CD14-positive monocyte (primary cell): Measurements from ENCODE around the gene CCDC12. TPM values are rescaled to one million over a fixed set of nuclear protein-coding genes. Genes with fewer than 3 reads are reported as not detected.
A peak's percentile ranks its signal among the peaks of the same experiment; 100 is the strongest.

Source experiments
- DNase-seq, 3 donors: peaks; one replicate each; pipeline ENCODE4 v3.0.0-alpha.2; 2011 to 2022
- H2AFZ ChIP-seq: 2 replicates; pipeline ENCODE4 v1.6.0; 2012; ENCODE audit warnings: mild to moderate bottlenecking, low read depth, low read length, inconsistent platforms; ENCODE audit not compliant: insufficient read depth, poor library complexity, severe bottlenecking
- H3K27ac ChIP-seq, 2 donors: 1 replicate in 1 of 2; 2 replicates in 1 of 2; pipeline ENCODE4 v1.5.1; 2012 to 2013; ENCODE audit warnings: low read length in 2 of 2, control low read depth in 1 of 2, inconsistent platforms in 1 of 2, low read depth in 1 of 2, mild to moderate bottlenecking in 1 of 2
- H3K27me3 ChIP-seq, 2 donors: one replicate each; pipeline versions ENCODE4 v1.6.0 to v1.6.1; 2011 to 2013; ENCODE audit warnings: low read length in 2 of 2; ENCODE audit not compliant: control insufficient read depth in 2 of 2, insufficient read depth in 2 of 2
- H3K36me3 ChIP-seq, 2 donors: replicated peaks in 1 of 2; 1 replicate in 1 of 2; 2 replicates in 1 of 2; pipeline versions ENCODE4 v1.5.1 to v1.6.1; 2012 to 2013; ENCODE audit warnings: low read length in 2 of 2, control low read depth in 1 of 2, inconsistent platforms in 1 of 2, mild to moderate bottlenecking in 1 of 2; ENCODE audit not compliant: insufficient read depth in 2 of 2, control insufficient read depth in 1 of 2
- H3K4me1 ChIP-seq, 2 donors: 1 replicate in 1 of 2; 2 replicates in 1 of 2; pipeline versions ENCODE4 v1.5.1 to v1.6.1; 2012 to 2013; ENCODE audit warnings: low read length in 2 of 2, control low read depth in 1 of 2, inconsistent platforms in 1 of 2, mild to moderate bottlenecking in 1 of 2, moderate library complexity in 1 of 2; ENCODE audit not compliant: insufficient read depth in 2 of 2, control insufficient read depth in 1 of 2
- H3K4me2 ChIP-seq: replicated peaks from 2 replicates; pipeline ENCODE3; 2012; ENCODE audit warnings: low read length, moderate library complexity, mild to moderate bottlenecking; ENCODE audit not compliant: poor library complexity, severe bottlenecking; ENCODE audit errors: extremely low read depth
- H3K4me3 ChIP-seq, 3 experiments: fragments of 200-600 bp in 1 of 3; sonication (generic) in 1 of 3; replicated peaks in 1 of 3; 1 replicate in 2 of 3; 2 replicates in 1 of 3; pipeline ENCODE4 v1.5.1; 2011 to 2013; ENCODE audit warnings: low read length in 3 of 3, mild to moderate bottlenecking in 3 of 3, control low read depth in 2 of 3, low read depth in 2 of 3, inconsistent platforms in 1 of 3, moderate library complexity in 1 of 3
- H3K79me2 ChIP-seq: 2 replicates; pipeline ENCODE4 v1.6.0; 2012; ENCODE audit warnings: mild to moderate bottlenecking, control low read depth, inconsistent platforms, low read length, moderate library complexity; ENCODE audit not compliant: insufficient read depth
- H3K9ac ChIP-seq: 2 replicates; pipeline ENCODE4 v1.6.0; 2017; ENCODE audit warnings: low read length, mild to moderate bottlenecking; ENCODE audit not compliant: insufficient read depth, poor library complexity, severe bottlenecking
- H3K9me3 ChIP-seq, 2 donors: replicated peaks in 1 of 2; 1 replicate in 1 of 2; 2 replicates in 1 of 2; pipeline versions ENCODE4 v1.5.1 to v1.6.1; 2012 to 2013; ENCODE audit warnings: low read length in 2 of 2, control low read depth in 1 of 2; ENCODE audit not compliant: control insufficient read depth in 1 of 2, insufficient read depth in 1 of 2
- H4K20me1 ChIP-seq: 2 replicates; pipeline ENCODE4 v1.6.0; 2012; ENCODE audit warnings: mild to moderate bottlenecking, low read length, control low read depth, moderate library complexity; ENCODE audit not compliant: insufficient read depth
- H3K27ac Mint-ChIP-seq, 7 donors: one replicate each; pipeline ENCODE4 v1.8.0; 2020; ENCODE audit warnings: mild to moderate bottlenecking in 7 of 7, mixed read lengths in 7 of 7, moderate library complexity in 6 of 7, inconsistent platforms in 2 of 7
- H3K27me3 Mint-ChIP-seq, 3 donors: one replicate each; pipeline ENCODE4 v1.8.0; 2021 to 2022; ENCODE audit warnings: low read depth in 3 of 3, mild to moderate bottlenecking in 3 of 3, mixed read lengths in 3 of 3, moderate library complexity in 3 of 3, inconsistent platforms in 1 of 3
- H3K36me3 Mint-ChIP-seq, 2 donors: one replicate each; pipeline ENCODE4 v1.8.0; 2020; ENCODE audit warnings: mixed read lengths in 2 of 2, inconsistent platforms in 1 of 2, mild to moderate bottlenecking in 1 of 2
- H3K4me1 Mint-ChIP-seq: one replicate; pipeline ENCODE4 v1.8.0; 2020; ENCODE audit warnings: mild to moderate bottlenecking, mixed read lengths
- H3K4me3 Mint-ChIP-seq, 2 donors: one replicate each; pipeline ENCODE4 v1.8.0; 2020; ENCODE audit warnings: mild to moderate bottlenecking in 2 of 2, mixed read lengths in 2 of 2, moderate library complexity in 1 of 2
- H3K9me3 Mint-ChIP-seq, 7 donors: one replicate each; pipeline ENCODE4 v1.8.0; 2020 to 2022; ENCODE audit warnings: mixed read lengths in 7 of 7, mild to moderate bottlenecking in 6 of 7, moderate library complexity in 6 of 7, inconsistent platforms in 2 of 7
- WGBS: methylation state at CpG from one replicate; pipeline ENCODE4 v1.1.5; 2013; ENCODE audit warnings: missing lambda C conversion rate; ENCODE audit not compliant: insufficient coverage; 5-methylcytosine and 5-hydroxymethylcytosine counted together
- intact Hi-C, 2 donors: fragments of 100-400 bp; cut with micrococcal nuclease; formaldehyde crosslinking; loops; one replicate each; pipeline versions ENCODE4 v1.15.0 to v1.15.1; 2023
- polyA plus RNA-seq, 3 donors: library from polyadenylated mRNA; depleted of rRNA in 1 of 3; unstranded in 2 of 3; stranded (reverse) in 1 of 3; fragments of 300-500 nt in 2 of 3; fragments of >200 nt in 1 of 3; fragmentation: Illumina TruSeq in 2 of 3; gene quantifications; 1 replicate in 2 of 3; 2 replicates in 1 of 3; pipeline ENCODE4 v1.2.3, GENCODE V29; 2012 to 2021
- TF ChIP-seq, protein P1 (sequence below): fragments of 200-600 bp; IDR thresholded peaks from one replicate; pipeline ENCODE4 v1.8.0; 2022; ENCODE audit warnings: antibody characterized with exemption, mild to moderate bottlenecking

Gene CCDC12
- polyA plus RNA-seq, 3 donors = 50.1 to 70.7 (median 55.8) TPM

DNA sequence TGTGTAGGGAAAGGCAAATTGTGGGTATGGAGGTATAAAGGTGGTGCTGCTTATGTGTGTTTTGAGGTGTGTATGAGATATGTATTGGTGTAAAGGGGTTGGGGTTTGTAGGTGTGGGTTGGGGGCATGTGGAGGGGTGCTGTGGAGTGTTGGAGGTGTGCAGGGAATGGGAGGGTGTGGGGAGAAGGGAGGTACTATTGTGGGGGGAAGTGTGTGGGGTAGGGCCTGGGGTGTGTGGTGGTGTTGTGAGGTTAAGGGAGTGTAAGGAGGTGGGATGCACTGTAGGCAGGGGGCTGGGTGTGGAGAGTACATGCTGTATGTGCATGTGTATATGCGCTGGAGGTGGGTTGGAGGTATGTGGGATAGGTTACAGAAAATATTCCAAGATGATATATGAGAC lies 15.7 kb downstream of the CCDC12 start:
- H3K4me1 ChIP-seq = peaks cover 59 to 71% of the 10 kb centered on the region in 2 donors
- no CpG with 5 or more reads among the region's 1 CpG for WGBS
- H4K20me1 ChIP-seq = peaks cover 79% of the 10 kb centered on the region
- TF ChIP-seq, protein P1, sequence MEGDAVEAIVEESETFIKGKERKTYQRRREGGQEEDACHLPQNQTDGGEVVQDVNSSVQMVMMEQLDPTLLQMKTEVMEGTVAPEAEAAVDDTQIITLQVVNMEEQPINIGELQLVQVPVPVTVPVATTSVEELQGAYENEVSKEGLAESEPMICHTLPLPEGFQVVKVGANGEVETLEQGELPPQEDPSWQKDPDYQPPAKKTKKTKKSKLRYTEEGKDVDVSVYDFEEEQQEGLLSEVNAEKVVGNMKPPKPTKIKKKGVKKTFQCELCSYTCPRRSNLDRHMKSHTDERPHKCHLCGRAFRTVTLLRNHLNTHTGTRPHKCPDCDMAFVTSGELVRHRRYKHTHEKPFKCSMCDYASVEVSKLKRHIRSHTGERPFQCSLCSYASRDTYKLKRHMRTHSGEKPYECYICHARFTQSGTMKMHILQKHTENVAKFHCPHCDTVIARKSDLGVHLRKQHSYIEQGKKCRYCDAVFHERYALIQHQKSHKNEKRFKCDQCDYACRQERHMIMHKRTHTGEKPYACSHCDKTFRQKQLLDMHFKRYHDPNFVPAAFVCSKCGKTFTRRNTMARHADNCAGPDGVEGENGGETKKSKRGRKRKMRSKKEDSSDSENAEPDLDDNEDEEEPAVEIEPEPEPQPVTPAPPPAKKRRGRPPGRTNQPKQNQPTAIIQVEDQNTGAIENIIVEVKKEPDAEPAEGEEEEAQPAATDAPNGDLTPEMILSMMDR = no peak
- Mint-ChIP-seq H3K36me3 (peaks cover 25 to 47% of the 10 kb centered on the region in 2 donors), H3K27me3 (peaks cover 0 to 2% (median 1%) of the 10 kb centered on the region in 3 donors), H3K27ac (peak overlapping the region in 5 of 7 donors; percentile 55 to 92 (median 86)), H3K9me3 (peaks cover 0 to 3% (median 0%) of the 10 kb centered on the region in 7 donors), H3K4me3 (peak overlapping the region in 1 of 2 donors; percentile 21), H3K4me1 (peaks cover 82% of the 10 kb centered on the region)
- H3K9me3 ChIP-seq = no peaks in the 10 kb centered on the region
- DNase-seq = no peak
- H3K27ac ChIP-seq = peak overlapping the region; percentile 14 to 73
- H3K27me3 ChIP-seq = no peaks in the 10 kb centered on the region
- H3K79me2 ChIP-seq = peaks cover 90% of the 10 kb centered on the region
- H3K4me3 ChIP-seq = no peak overlapping the region
- no peak overlapping the region for H3K9ac ChIP-seq
- no peak overlapping the region for H2AFZ ChIP-seq
- intact Hi-C loops = no loop called here
- no peak overlapping the region for H3K4me2 ChIP-seq
- H3K36me3 ChIP-seq = peaks cover 0 to 4% of the 10 kb centered on the region in 2 donors

DNA sequence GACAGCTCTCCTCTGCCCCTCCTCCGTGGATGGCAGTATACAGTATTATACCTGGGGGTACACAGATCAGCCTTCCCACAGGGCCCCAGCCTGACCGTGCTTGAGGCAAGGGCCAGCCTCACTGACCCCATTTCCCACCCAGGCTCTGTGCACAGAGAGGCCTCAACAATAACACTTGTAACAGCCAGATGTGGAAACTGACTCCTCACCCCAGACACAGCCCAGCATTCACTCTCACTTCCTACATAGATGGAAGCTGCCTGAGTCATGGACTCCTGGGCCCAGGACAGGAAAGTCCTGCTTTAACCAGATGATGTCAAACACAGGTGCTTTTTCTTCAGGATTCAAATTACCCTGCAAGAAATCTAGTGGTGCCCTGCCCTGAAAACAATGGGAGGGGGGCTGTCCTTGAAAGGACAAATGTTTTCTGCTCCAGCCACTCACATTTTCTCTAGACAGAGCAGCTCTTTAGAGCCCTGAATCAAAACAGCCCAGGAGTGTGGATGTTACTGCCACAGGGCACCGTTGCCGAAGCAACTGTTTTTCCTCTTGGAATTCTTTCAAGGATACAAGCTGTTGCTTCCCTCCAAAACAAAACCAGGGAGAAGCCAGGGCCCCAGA lies 16.4 kb downstream of the CCDC12 start:
- H3K9me3 Mint-ChIP-seq = peaks cover 0 to 3% (median 0%) of the 10 kb centered on the region in 7 donors
- intact Hi-C loops = no loop called here
- Histone ChIP-seq H3K27me3 (no peaks in the 10 kb centered on the region), H3K36me3 (peaks cover 0 to 4% of the 10 kb centered on the region in 2 donors), H3K9me3 (no peaks in the 10 kb centered on the region), H3K27ac (peak overlapping the region; percentile 14 to 73), H3K9ac (no peak overlapping the region), H3K4me2 (peak overlapping the region; percentile 18), H3K79me2 (peaks cover 90% of the 10 kb centered on the region), H3K4me3 (peak overlapping the region in 1 of 3 experiments; percentile 9), H3K4me1 (peaks cover 59 to 71% of the 10 kb centered on the region in 2 donors), H2AFZ (no peak overlapping the region), H4K20me1 (peaks cover 79% of the 10 kb centered on the region)
- DNase-seq = peak in 2 of 3 donors; percentile 77 to 86
- peaks cover 82% of the 10 kb centered on the region for H3K4me1 Mint-ChIP-seq
- peak overlapping the region in 1 of 2 donors; percentile 41 for H3K4me3 Mint-ChIP-seq
- H3K27ac Mint-ChIP-seq = peak overlapping the region; percentile 78 to 92 (median 86)
- TF ChIP-seq, protein P1 = no peak
- 63% methylated on average over 4 of the region's 4 CpGs for WGBS
- H3K27me3 Mint-ChIP-seq = peaks cover 0 to 2% (median 1%) of the 10 kb centered on the region in 3 donors
- H3K36me3 Mint-ChIP-seq = peaks cover 20 to 43% of the 10 kb centered on the region in 2 donors
